NCI-H2081 treated with DMSO at 0.1 percent for 48 hours (cell line): ENCODE data around the gene HMGN5.

Experiments used
- DNase-seq: peaks from one replicate; lab custom pipeline; 2025; lab: John Stamatoyannopoulos, UW

The HMGN5 gene

GRCh38 chrX:81201671-81202455 is at the start of gene HMGN5, which contains the start of gene SH3BGRL:
HMGN5 (minus strand) TSS chrX:81201913; CDS start chrX:81121549, 80,364 bp downstream.
SH3BGRL (plus strand) TSS chrX:81202102; CDS start chrX:81202201, 99 bp downstream.
- DNase-seq = peak; percentile 30

- no peak for DNase-seq
Observed at GRCh38 chrX:81241753-81242152, 40.0 kb upstream of the HMGN5 start.

- no peak for DNase-seq
Observed at GRCh38 chrX:81240701-81241331, 39.1 kb upstream of the HMGN5 start.

GRCh38 chrX:81238166-81238565 is 36.5 kb upstream of the HMGN5 start:
- DNase-seq = no peak

- DNase-seq = no peak
Observed at GRCh38 chrX:81237516-81237915, 35.8 kb upstream of the HMGN5 start.

GRCh38 chrX:81232218-81232617 is 30.5 kb upstream of the HMGN5 start:
- no peak for DNase-seq

- DNase-seq = no peak
Observed at GRCh38 chrX:81231476-81231875, 29.8 kb upstream of the HMGN5 start.

- DNase-seq = no peak
Observed at GRCh38 chrX:81229901-81230300, 28.2 kb upstream of the HMGN5 start.

- DNase-seq = no peak
Observed at GRCh38 chrX:81229229-81229628, 27.5 kb upstream of the HMGN5 start.

- no peak for DNase-seq
Observed at GRCh38 chrX:81215685-81216084, 14.0 kb upstream of the HMGN5 start.

- no peak for DNase-seq
Observed at GRCh38 chrX:81208916-81209315, 7.2 kb upstream of the HMGN5 start.

- no peak for DNase-seq
Observed at GRCh38 chrX:81206476-81206875, 4.8 kb upstream of the HMGN5 start.

GRCh38 chrX:81205551-81205950 is 3.8 kb upstream of the HMGN5 start:
- no peak for DNase-seq

GRCh38 chrX:81202943-81203342 is 1.2 kb upstream of the HMGN5 start:
- no peak for DNase-seq

GRCh38 chrX:81202456-81202819 is 725 bp upstream of the HMGN5 start:
- no peak for DNase-seq

GRCh38 chrX:81201071-81201470 is 642 bp downstream of the HMGN5 start:
- DNase-seq = no peak

- peak; percentile 3 for DNase-seq
Observed at GRCh38 chrX:81195712-81196111, 6.0 kb downstream of the HMGN5 start.

- no peak for DNase-seq
Observed at GRCh38 chrX:81195259-81195658, 6.5 kb downstream of the HMGN5 start.

- peak; percentile 14 for DNase-seq
Observed at GRCh38 chrX:81174286-81174685, 27.4 kb downstream of the HMGN5 start.

- no peak for DNase-seq
Observed at GRCh38 chrX:81168391-81168790, 33.3 kb downstream of the HMGN5 start.

- peak; percentile 80 for DNase-seq
Observed at GRCh38 chrX:81121513-81122363, 80.0 kb downstream of the HMGN5 start.

GRCh38 chrX:81120936-81121371 is 80.8 kb downstream of the HMGN5 start:
- peak; percentile 9 for DNase-seq
